DMS 273 (cell line): ENCODE measurements around the gene MAP4K2.
A peak's percentile ranks its signal among the peaks of the same experiment; 100 is the strongest.

Experiments used
- DNase-seq: peaks from one replicate; lab custom pipeline; 2025; ENCODE audit not compliant: unreplicated experiment; lab: John Stamatoyannopoulos, UW

MAP4K2 gene

DNA sequence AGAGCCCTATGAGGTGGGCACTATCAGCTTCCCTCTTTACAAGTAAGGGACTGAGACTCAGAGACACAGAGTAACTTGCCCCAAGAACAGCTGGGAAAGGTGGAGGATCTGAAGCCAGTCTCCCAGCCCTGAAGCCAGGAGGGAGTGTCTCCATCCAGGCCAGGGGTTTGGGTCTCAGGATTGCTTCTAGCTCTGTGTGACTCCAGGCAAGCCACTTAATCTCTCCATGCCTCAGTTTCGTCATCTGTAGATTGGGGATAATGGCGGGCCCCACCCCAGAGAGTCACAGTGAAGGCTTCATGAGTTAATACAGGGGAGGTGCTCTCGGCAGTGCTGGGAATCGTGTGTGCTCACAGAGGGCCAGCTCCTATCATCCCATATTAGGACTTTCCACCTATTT is 10.5 kb downstream of the MAP4K2 start:
- no peak for DNase-seq

DNA sequence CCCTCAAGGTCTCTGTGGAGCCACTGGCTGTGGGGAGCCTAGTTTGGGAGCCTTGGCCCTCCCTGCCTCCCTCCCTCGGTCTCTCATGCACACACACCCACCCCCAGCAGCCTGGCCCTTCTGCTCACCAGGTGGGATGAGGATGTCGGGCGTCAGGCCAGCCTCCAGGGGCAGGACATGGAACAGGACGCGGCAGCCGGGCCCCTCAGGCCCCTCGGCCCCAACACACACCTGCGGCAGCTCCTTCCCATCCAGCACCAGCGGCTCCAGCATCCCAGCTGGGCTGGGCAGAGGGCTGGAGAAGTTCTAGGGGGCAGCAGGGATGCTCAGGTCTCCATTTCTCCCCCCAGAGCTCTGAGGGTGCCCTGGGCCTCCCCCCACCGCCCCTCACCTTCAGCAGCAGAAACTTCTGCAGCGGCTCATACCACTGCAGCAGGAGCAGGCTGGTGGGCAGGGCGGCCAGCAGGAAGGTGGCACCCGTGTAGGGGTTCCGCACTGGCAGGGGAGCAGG is 11.2 kb downstream of the MAP4K2 start:
- DNase-seq: peak; percentile 21

DNA sequence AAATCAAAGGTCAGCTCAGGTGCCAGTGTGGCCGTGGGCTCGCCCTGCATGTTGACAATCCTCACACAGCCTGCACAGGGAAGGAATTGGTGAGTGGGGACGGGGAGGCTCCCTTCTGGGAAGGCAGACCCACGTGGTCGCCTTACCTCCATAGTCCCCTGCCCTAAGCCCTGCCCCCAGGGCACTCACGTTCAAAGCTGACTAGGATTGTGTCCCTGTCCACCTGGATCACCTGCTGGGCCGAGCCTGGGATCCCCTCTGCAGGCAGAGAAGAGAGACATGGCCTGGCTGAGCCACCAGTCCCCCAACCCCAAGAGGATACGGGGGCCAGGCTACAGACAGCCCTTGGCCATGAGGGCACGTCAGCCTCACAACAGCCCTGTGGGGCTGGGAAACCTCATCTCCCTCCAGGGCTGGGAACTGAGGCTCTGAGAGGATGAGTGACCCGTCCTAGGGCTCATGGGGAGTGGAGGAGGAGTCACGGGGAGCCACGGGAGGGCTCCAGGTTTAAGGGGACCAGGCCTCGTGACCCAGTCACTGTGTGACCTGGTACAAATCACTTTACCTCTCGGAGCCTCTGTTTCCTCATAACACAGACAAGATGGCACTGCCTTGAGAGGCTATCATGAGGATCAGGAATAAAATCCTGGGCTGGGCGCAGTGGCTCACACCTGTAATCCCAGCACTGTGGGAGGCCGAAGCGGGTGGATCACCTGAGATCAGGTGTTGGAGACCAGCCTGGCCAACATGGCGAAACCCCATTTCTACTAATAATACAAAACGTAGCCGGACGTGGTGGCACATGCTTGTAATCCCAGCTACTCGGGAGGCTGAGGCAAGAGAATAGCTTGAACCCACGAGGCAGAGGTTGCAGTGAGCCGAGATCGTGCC is 12.6 kb downstream of the MAP4K2 start:
- DNase-seq: no peak

DNA sequence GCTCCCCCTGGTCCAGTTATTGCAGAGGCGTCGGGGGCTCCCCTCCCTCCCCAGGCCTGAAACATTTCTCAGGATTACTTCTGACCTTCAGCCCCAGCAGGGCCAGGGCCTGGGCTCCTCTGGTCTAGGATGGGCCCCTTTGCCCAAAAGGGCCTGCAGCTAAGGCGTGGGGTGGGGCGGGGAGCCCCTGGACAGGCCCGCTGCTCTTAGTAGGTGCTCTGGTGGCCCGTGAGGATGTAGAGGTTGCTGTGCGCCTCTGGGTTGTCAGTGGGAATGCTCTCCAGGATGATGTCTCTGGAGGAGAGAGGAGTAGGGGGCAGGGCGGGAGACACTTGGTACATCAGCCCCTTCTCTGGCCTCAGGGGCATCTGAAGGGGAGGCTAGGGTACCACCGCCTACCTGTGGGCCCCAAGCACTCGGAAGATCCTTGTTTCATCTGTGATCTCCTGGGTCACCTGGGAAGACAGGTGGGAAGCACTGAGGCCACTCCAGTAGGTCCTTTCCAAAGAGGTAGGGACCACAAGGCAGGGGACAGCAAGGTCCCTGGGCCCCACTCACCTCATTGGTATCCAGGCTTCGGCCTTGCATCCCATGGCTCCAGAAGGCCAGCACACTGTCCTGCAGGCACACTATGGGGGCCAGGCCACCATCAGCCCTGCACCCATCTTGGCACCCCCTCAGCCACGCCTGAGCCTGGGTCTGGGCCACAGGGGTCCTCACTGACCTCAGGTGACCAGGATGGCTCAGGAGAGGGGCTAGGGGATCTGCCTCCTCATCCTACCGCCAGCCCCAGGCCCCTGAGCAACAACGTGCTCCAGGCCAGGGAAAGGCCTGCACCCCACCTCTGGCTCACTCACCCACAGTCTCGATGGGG is 13.4 kb downstream of the MAP4K2 start:
- DNase-seq: no peak

DNA sequence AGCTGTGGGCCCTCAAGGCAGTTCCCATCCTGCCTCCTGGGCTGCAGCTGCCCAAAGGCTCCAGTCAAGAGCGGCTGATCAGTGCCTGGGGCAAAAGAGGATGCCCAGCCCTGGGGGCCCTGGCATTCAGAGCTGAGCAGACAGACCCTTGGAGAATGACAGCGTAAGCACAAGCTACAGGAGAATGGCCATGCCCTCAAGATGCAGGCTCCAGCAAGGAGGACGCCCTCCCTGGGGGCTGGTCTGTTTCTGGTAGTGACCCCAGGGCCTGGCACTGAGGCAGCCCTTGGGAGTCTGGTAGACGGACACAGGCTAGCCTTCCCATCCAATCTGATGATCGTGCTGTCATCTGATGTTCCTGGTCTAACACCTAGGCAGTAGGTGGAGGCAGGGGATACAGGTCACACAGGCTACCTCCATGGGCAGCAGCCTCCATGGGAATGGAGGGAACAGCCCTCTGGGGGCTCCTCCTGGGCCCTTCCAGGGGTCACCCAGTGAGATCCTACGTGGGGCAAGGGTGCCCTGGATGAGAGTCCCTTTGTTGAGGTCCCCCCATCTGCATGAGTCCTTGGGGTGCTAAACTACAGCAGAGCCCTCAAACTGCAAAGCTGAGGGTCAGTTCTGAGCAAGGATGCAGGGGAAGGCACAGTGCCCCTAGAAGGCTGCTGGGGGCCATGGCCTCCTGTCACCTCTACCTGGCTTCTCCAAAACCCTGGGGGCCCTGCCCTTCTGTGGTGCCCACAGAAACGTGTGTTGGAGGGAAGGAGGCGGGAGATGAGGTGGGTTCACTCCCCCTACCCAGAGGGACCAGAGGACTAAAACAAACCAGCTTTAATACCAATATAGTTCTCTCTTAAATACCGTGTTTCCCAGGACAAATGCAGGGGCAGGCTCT is 14.4 kb downstream of the MAP4K2 start:
- DNase-seq: no peak

DNA sequence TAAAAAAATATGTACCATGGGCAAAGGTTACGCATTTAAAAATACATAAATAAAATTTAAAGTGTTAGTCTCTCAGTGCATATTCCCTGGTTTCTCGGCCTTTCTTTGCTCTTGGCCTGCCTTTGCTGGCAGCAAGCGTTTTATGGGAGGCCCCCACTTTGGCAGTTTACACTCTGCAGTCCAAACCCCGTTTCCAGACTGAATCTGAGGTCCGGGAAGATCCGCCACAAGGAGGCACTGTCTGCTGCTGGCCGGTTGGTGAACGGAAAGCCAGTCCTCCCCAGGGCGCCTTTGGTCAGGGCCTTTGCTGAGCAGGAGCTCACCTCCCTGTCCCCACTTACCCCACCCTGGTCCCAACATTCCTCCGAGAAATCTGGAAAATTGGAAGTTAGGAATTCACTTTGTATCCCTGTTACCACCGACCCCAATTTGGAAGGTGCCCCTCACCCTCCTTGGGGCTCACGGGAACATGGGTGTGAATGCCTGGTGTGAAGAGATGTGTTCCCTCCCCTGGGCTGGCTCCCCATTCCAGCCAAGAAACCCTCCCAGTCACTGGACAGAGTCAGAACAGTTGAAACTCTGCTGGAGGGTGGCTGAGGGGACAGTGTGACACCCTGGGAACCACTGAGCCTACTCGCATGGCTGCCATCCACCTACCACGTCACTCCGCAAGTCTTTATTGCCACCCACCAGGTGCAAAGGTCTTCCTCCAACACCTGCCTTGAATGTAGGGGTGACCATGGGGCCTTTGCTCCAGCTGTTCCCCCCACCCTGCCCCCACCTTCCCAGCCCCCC is 15.3 kb downstream of the MAP4K2 start:
- peak; percentile 61 for DNase-seq

DNA sequence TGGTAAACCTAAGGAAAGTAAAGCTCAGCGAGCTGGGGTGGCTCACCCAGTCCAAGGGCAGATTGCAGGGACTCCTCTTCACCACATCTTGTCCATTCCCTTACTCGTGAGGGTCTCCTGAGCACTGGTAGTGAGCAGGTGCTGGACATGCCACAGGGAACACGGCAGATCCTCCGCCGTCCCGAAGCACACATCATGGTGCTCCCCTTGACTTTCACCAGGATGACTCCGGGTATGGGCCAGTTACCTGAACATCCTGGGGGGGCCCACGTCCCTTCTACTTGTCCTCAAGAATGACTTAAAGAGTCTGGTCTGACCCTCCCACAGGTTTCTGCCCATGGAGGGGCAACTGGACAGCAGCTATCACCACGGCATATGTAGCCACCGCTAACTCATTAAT is 16.7 kb downstream of the MAP4K2 start:
- DNase-seq: no peak

DNA sequence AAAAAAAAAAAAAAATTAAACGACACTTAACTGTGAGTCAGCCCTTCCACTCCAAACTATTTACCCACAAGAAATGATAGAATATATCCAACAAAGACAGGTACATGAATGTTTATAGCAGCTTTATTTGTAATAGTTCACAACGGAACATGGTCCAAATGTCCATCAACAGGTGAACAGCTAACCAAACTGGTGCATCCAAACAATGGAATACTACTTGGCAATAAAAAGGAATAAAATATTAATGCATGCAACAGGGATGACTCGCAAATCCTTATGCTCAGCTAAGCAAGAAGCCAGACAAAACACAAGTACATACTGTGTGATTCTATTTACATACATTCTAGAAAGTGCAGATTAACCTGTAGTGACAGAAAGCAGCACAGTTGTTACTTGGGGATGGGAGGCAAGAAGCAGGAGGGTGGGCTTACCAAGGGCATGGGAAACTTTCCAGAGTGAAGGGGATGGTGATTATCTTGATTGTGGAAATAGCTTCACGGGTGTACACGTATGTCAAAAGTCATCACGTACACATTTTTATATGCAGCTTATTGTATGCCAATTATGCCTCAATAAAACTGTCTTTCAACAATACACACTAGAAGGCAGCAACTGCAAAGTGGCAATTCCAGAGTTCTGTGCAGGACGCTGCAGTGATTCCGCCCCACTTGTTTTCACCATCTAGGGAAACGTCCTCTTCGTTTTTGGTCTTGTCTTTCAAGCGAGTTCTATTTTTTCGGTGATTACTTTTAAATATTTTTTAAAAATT is 18.0 kb downstream of the MAP4K2 start:
- DNase-seq: no peak

DNA sequence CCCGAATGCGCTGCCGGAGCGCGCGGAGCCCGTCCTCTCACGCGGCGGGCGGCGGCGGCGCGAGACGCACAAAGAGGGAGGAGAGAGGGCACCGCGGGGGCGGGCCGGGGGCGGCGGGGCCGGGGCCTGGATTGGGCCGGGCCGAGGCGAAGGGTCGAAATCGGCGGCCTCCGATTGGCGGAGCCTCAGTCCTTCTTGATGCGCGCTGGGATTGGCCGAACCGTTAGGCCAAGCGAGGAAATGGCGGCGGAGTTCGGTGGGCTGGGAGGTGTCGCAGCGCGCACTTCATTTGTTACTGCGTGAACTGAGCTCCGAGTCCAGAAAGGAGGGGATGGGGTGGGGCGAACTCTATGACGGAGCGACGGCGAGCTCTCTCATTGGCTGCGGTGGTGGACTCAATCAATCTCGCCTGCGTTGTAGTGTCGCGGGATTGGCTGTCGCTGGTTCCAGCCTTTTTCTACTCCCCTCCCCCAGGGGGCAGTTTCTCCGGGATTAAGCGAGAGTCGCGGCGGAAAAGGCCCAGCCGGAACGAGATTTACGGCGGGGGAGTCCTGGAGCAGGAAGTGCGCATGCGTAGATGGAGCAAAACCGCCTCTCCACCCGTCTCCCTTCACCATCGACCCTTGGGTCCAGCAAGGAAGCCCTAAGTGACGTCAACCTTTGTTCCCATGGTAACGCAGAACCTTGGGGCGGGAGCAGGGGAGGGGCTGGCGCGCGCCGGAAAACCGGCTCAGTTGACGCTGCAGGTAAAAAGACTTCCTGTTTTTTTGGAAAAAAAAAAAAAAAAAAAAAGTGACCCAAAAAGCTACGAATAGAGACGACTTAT is 24.3 kb downstream of the MAP4K2 start, which contains the start of gene SF1:
SF1 (minus strand) TSS at position 70 of the 826 bp plus-strand sequence. CDS start 150 bp downstream, outside the sequence.
- peak; percentile 99 for DNase-seq

DNA sequence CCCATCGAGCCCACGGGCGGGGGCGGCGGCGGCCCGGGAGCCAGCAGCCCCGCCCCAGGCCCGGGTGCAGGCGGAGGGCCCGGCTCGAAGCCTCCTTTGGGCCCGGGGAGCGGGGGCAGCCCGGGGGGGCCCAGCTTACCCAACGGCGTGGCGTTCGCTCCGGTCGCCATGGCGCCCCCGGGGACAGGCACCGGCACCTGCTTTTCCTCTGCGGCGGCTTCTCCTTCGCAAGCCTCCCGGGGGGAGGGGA is 24.9 kb downstream of the MAP4K2 start:
- DNase-seq: no peak

DNA sequence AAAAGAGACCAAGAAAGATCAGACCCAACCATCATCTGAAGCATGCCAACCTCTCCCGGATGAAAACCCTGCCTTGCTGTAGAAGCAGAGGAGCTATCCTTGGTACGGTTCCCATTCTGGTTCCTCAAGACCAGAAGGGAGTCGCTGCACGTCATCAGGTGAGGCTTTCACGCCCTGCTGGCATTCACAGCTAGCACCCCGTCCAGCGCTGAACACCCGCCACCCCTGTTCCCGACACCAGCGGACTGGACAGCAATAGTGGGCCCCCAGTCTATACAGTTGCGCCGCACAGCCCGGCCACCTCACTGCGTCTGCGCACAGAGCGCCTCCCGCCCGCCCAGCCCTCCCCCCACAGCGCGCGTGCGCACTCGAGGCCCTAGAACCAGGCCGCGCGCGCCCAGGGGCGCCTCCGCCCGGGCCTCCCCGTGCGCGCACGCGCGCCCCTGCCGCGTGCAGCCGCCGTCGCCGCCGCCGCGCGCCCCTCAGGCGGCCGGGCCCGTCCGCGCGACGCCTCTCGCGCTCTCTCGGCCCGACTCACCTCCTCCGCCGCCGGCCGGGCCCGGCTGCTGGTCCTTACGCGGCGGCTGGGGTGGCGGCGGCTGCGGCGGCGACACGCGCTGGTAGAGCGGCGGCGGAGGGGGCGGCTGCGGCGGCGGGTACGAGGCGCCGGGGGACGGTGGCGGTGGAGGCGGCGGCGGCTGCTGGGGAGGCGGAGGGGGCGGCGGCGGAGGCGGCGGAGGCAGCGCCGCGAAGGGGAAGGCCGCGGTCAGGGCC is 25.4 kb downstream of the MAP4K2 start:
- peak; percentile 91 for DNase-seq

DNA sequence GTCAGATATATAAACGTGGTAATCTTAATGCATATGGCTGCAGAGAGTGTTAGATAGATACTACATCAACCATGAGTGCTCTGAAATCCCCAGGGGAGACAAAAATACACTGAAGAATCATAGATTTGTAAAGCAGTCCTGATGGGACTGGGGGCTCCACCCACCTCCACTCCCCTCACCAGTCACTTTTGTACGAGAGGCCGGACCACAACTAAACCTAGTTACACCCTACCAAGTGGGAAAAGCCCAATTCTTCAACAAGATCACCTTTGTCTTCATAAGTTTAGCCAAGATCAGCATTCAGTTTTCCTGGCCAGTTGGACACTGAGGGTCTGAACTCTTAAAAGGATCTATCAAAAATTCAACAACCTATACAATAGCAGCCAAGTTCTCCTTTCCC is 26.1 kb downstream of the MAP4K2 start:
- no peak for DNase-seq

DNA sequence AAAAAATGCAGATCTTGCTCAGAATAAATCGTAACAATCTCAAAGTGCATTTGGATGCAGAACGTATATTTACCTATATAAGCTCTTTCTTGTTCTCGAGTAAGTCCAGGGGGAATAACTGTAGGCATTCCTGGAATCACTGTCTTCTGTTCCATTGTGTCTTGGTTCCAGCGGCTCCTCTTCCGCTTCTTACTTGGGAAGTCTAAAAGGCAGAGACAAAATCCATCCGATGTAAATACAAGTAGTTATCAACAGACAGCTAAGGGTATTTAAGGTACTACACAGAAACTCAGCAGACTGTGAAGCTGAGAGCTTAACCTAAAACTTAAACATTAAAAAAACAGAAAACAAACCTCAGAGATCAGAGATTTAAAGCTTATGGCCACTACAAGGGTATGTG is 26.6 kb downstream of the MAP4K2 start:
- DNase-seq: no peak

DNA sequence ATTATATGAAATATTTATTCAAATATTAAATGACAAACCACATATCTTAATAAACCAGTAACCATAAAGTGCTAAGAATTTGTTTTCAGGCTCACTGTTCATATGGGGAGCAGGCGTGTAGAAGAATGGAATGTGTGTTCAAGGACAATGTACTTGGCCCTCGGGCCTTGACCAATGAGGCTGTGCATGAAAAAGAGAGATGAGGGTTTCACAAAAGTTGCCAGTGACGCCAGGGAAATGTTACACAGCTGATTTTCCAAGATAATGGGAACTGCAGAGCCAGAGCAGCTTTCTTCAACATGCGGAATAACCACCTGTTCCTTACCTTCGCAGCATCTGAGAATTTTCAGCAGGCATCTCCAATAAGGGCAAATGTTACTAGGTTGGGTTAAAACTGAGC is 28.9 kb downstream of the MAP4K2 start:
- no peak for DNase-seq

DNA sequence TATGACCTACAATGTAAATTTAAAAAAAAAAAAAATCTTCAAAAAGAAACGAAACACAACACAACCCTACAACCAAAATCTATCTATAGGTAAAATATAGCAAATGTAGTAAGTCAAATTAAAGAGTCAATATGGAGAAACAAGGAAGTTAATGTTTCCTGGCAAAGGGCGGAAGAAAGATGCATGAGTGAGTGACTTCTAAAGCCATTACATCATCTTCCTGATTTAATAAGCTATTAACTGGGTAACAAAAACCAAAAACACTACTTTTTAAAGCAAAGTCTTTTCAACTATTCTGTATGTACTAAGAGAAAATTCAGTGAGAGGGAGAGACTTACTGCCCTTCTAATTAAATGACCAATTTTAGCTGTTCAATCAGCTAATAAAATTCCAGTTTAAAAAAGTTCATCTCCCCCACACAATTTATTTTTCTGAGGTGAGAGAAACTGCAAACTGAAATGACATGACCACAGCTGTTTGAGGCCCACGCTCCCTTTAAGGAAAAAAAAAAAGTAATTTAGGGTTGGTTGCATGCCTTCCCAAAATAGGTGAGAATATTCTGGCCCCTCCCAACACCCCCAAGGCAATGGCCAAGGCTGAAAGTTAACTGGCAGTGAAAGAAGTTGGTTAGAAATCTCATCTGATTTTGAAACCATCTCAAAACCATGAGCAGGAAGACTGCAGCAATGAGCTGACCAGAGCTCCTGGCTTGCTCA is 30.6 kb downstream of the MAP4K2 start:
- no peak for DNase-seq

DNA sequence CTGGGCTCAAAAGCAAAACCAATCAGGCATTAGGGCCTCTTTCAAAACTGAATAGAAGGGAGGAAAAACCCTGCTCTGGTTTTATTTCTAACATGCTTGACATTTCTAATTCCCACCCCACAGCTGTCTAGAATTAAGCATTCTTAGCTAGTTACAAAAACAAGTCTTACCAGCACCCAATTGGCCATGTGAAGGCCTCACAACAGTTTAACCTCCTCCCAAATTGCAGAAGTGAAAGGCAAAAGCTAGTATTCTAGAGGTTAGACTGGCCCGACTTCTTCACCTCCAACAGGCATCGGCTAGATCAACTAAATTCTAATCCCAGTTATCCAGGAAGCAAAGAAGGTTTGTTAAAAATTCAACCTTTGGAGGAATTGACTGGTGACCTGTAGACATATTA is 31.2 kb downstream of the MAP4K2 start:
- no peak for DNase-seq

DNA sequence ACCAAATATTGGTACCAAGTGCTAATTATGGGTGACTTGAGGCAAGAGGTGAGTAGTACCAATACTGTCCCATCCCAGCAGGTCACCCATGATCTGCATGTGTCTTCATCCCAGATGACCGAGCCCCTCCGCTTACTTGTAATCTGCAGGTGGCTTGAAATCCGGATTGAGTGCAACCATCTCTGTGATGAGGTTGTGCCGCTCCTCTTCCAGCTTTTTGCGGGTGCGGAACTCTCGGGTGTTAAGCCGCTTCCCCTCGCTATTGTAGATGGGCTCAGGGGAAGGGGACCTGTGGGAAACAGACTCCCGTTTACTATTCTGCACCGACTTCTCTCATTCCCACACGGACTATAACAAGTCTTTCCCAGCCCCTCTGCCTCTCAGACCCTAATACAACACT is 32.9 kb downstream of the MAP4K2 start:
- DNase-seq: no peak
